Activated naive CD8-positive, alpha-beta T cell treated with anti-CD3 and anti-CD28 coated beads, Interleukin-2, amount 10 ng/mL, durations not matched to agents 7 days and 5 days (primary cell): ENCODE measurements around the gene MARCHF6. TPM values are rescaled to one million over a fixed set of nuclear protein-coding genes. Genes with fewer than 3 reads are reported as not detected.
A peak's percentile ranks its signal among the peaks of the same experiment; 100 is the strongest.
"Not testable (repeated sequence)": the region's sequence is repeated elsewhere in the genome, so short reads cannot be mapped to it uniquely, and the experiment has no call there.

Experiments
- ATAC-seq: fragments of 150-1000 bp; cut with Tn5 transposase; one replicate; pipeline ENCODE4 v1.10.0; 2021; ENCODE audit warnings: low read depth, moderate library complexity
- POLR2A ChIA-PET: fragments of 350-600 bp; sonication (Branson Sonifier 250); formaldehyde crosslinking; loops from one replicate; lab custom pipeline; 2021; ENCODE audit warnings: antibody characterized with exemption; lab: Charles Lee
- DNase-seq: peaks from one replicate; pipeline ENCODE4 v3.0.0; 2021
- H3K27ac Mint-ChIP-seq: one replicate; pipeline ENCODE4 v1.8.0; 2022; ENCODE audit warnings: mild to moderate bottlenecking, mixed read lengths
- H3K27me3 Mint-ChIP-seq: one replicate; pipeline ENCODE4 v1.8.0; 2022; ENCODE audit warnings: mild to moderate bottlenecking, moderate library complexity, mixed read lengths
- H3K36me3 Mint-ChIP-seq: one replicate; pipeline ENCODE4 v1.8.0; 2021; ENCODE audit warnings: mild to moderate bottlenecking, mixed read lengths
- H3K4me1 Mint-ChIP-seq: one replicate; pipeline ENCODE4 v1.8.0; 2021; ENCODE audit warnings: mixed read lengths
- H3K4me3 Mint-ChIP-seq: one replicate; pipeline ENCODE4 v1.8.0; 2022; ENCODE audit warnings: mild to moderate bottlenecking, moderate library complexity, mixed read lengths
- H3K9me3 Mint-ChIP-seq: one replicate; pipeline ENCODE4 v1.8.0; 2021; ENCODE audit warnings: mixed read lengths
- total RNA-seq, 2 experiments: library from RNA; stranded (reverse); gene quantifications; one replicate each; pipeline ENCODE4 v1.2.3, GENCODE V29; 2021

The MARCHF6 gene
- total RNA-seq, 2 experiments from 2014 or later: 127 to 135 TPM

GRCh38 chr5:10344461-10345106 is 8.9 kb upstream of the MARCHF6 start:
- POLR2A ChIA-PET: not testable (repeated sequence)
- peak; percentile 18 for ATAC-seq

GRCh38 chr5:10348258-10348657 is 5.2 kb upstream of the MARCHF6 start:
- H3K9me3 Mint-ChIP-seq: no peaks in the 10 kb centered on the region
- no peak for ATAC-seq
- H3K27me3 Mint-ChIP-seq: no peaks in the 10 kb centered on the region
- DNase-seq: no peak
- H3K27ac Mint-ChIP-seq: no peak overlapping the region
- peaks cover 1% of the 10 kb centered on the region for H3K36me3 Mint-ChIP-seq
- peaks cover 11% of the 10 kb centered on the region for H3K4me1 Mint-ChIP-seq
- H3K4me3 Mint-ChIP-seq: no peak overlapping the region
- POLR2A ChIA-PET: no interaction called here

More at GRCh38 chr5:10344461-10345106, 8.9 kb upstream of the MARCHF6 start:
- H3K9me3 Mint-ChIP-seq, H3K27me3 Mint-ChIP-seq, H3K27ac Mint-ChIP-seq, DNase-seq, H3K36me3 Mint-ChIP-seq, H3K4me1 Mint-ChIP-seq, H3K4me3 Mint-ChIP-seq: not testable (repeated sequence)

GRCh38 chr5:10351199-10351905 is 2.1 kb upstream of the MARCHF6 start:
- DNase-seq (no peak), ATAC-seq (no peak)
- POLR2A ChIA-PET: no interaction called here
- H3K9me3 Mint-ChIP-seq: no peaks in the 10 kb centered on the region
- H3K27me3 Mint-ChIP-seq: no peaks in the 10 kb centered on the region
- H3K27ac Mint-ChIP-seq: no peak overlapping the region
- peaks cover 3% of the 10 kb centered on the region for H3K36me3 Mint-ChIP-seq
- no peak overlapping the region for H3K4me3 Mint-ChIP-seq
- H3K4me1 Mint-ChIP-seq: peaks cover 23% of the 10 kb centered on the region

- ATAC-seq (no peak), DNase-seq (no peak)
- peaks cover 25% of the 10 kb centered on the region for H3K4me1 Mint-ChIP-seq
- H3K27ac Mint-ChIP-seq: peak overlapping the region; percentile 8
- POLR2A ChIA-PET: no interaction called here
- peak overlapping the region; percentile 49 for H3K4me3 Mint-ChIP-seq
- no peaks in the 10 kb centered on the region for H3K27me3 Mint-ChIP-seq
- H3K36me3 Mint-ChIP-seq: peaks cover 3% of the 10 kb centered on the region
- no peaks in the 10 kb centered on the region for H3K9me3 Mint-ChIP-seq
Measured at GRCh38 chr5:10351919-10352318, 1.6 kb upstream of the MARCHF6 start.

- DNase-seq (no peak), ATAC-seq (peak; percentile 3)
- POLR2A ChIA-PET: interaction anchor here (0.7 to 3.2 kb wide), 15 partner anchors 11 to 282 kb away, joined by 3 to 40 read pairs (median 5); partner anchors contain the start of genes ATPSCKMT, CCT5 and ROPN1L
- Mint-ChIP-seq H3K27ac (peak overlapping the region; percentile 97), H3K27me3 (no peaks in the 10 kb centered on the region), H3K4me1 (peaks cover 28% of the 10 kb centered on the region), H3K36me3 (peaks cover 3% of the 10 kb centered on the region), H3K9me3 (no peaks in the 10 kb centered on the region), H3K4me3 (peak overlapping the region; percentile 90)
Measured at GRCh38 chr5:10352430-10353240, 860 bp upstream of the MARCHF6 start.

GRCh38 chr5:10354048-10354872 is 765 bp downstream of the MARCHF6 start:
- peaks cover 6% of the 10 kb centered on the region for H3K36me3 Mint-ChIP-seq
- POLR2A ChIA-PET: interaction anchor here (0.6 to 3.2 kb wide), 12 partner anchors 10 to 281 kb away, joined by 3 to 40 read pairs (median 6); partner anchors contain the start of genes ATPSCKMT, CCT5 and ROPN1L
- ATAC-seq (peak; percentile 7), DNase-seq (no peak)
- peaks cover 36% of the 10 kb centered on the region for H3K4me1 Mint-ChIP-seq
- peak overlapping the region; percentile 100 for H3K27ac Mint-ChIP-seq
- H3K27me3 Mint-ChIP-seq: no peaks in the 10 kb centered on the region
- no peaks in the 10 kb centered on the region for H3K9me3 Mint-ChIP-seq
- H3K4me3 Mint-ChIP-seq: peak overlapping the region; percentile 100

GRCh38 chr5:10355071-10355889 is 1.8 kb downstream of the MARCHF6 start:
- peak; percentile 15 for ATAC-seq
- H3K27me3 Mint-ChIP-seq: no peaks in the 10 kb centered on the region
- DNase-seq: no peak
- peaks cover 38% of the 10 kb centered on the region for H3K4me1 Mint-ChIP-seq
- H3K36me3 Mint-ChIP-seq: peaks cover 6% of the 10 kb centered on the region
- no peaks in the 10 kb centered on the region for H3K9me3 Mint-ChIP-seq
- peak overlapping the region; percentile 100 for H3K27ac Mint-ChIP-seq
- H3K4me3 Mint-ChIP-seq: peak overlapping the region; percentile 100
- POLR2A ChIA-PET: interaction anchor here (1.1 to 3.2 kb wide), 3 partner anchors 19 to 105 kb away, joined by 4 to 40 read pairs (median 7); partner anchors contain the start of genes ATPSCKMT and CCT5

- peaks cover 38% of the 10 kb centered on the region for H3K4me1 Mint-ChIP-seq
- H3K36me3 Mint-ChIP-seq: peaks cover 6% of the 10 kb centered on the region
- H3K27ac Mint-ChIP-seq: no peak overlapping the region
- no peaks in the 10 kb centered on the region for H3K9me3 Mint-ChIP-seq
- POLR2A ChIA-PET: no interaction called here
- DNase-seq (no peak), ATAC-seq (no peak)
- H3K27me3 Mint-ChIP-seq: no peaks in the 10 kb centered on the region
- H3K4me3 Mint-ChIP-seq: no peak overlapping the region
Measured at GRCh38 chr5:10358999-10359398, 5.5 kb downstream of the MARCHF6 start.

GRCh38 chr5:10360686-10361085 is 7.2 kb downstream of the MARCHF6 start:
- DNase-seq: no peak
- ATAC-seq: no peak
- peaks cover 5% of the 10 kb centered on the region for H3K36me3 Mint-ChIP-seq
- H3K27ac Mint-ChIP-seq: no peak overlapping the region
- POLR2A ChIA-PET: no interaction called here
- no peaks in the 10 kb centered on the region for H3K27me3 Mint-ChIP-seq
- H3K9me3 Mint-ChIP-seq: no peaks in the 10 kb centered on the region
- peaks cover 34% of the 10 kb centered on the region for H3K4me1 Mint-ChIP-seq
- H3K4me3 Mint-ChIP-seq: no peak overlapping the region

GRCh38 chr5:10363519-10364185 is 10.2 kb downstream of the MARCHF6 start:
- POLR2A ChIA-PET: interaction anchor here (2.1 kb wide), 1 partner anchor 11 kb away, joined by 15 read pairs; the partner anchor contains the start of gene MARCHF6
- H3K36me3 Mint-ChIP-seq: peaks cover 10% of the 10 kb centered on the region
- ATAC-seq (no peak), DNase-seq (no peak)
- no peak overlapping the region for H3K4me3 Mint-ChIP-seq
- H3K27me3 Mint-ChIP-seq: no peaks in the 10 kb centered on the region
- no peak overlapping the region for H3K27ac Mint-ChIP-seq
- peaks cover 23% of the 10 kb centered on the region for H3K4me1 Mint-ChIP-seq
- no peaks in the 10 kb centered on the region for H3K9me3 Mint-ChIP-seq

GRCh38 chr5:10364186-10364689 is 10.7 kb downstream of the MARCHF6 start:
- no peak for DNase-seq
- peak; percentile 33 for ATAC-seq
- POLR2A ChIA-PET: interaction anchor here (2.1 kb wide), 1 partner anchor 11 kb away, joined by 15 read pairs; the partner anchor contains the start of gene MARCHF6
- no peak overlapping the region for H3K27ac Mint-ChIP-seq
- H3K27me3 Mint-ChIP-seq: no peaks in the 10 kb centered on the region
- H3K9me3 Mint-ChIP-seq: no peaks in the 10 kb centered on the region
- H3K36me3 Mint-ChIP-seq: peaks cover 13% of the 10 kb centered on the region
- peaks cover 24% of the 10 kb centered on the region for H3K4me1 Mint-ChIP-seq
- H3K4me3 Mint-ChIP-seq: no peak overlapping the region
